ENCODE data around the gene KLHL40. TPM values are rescaled to one million over a fixed set of nuclear protein-coding genes. Genes with fewer than 3 reads are reported as not detected.

The KLHL40 gene
- total and polyA plus RNA-seq, 5 donors from 2014 or later = not detected

DNA sequence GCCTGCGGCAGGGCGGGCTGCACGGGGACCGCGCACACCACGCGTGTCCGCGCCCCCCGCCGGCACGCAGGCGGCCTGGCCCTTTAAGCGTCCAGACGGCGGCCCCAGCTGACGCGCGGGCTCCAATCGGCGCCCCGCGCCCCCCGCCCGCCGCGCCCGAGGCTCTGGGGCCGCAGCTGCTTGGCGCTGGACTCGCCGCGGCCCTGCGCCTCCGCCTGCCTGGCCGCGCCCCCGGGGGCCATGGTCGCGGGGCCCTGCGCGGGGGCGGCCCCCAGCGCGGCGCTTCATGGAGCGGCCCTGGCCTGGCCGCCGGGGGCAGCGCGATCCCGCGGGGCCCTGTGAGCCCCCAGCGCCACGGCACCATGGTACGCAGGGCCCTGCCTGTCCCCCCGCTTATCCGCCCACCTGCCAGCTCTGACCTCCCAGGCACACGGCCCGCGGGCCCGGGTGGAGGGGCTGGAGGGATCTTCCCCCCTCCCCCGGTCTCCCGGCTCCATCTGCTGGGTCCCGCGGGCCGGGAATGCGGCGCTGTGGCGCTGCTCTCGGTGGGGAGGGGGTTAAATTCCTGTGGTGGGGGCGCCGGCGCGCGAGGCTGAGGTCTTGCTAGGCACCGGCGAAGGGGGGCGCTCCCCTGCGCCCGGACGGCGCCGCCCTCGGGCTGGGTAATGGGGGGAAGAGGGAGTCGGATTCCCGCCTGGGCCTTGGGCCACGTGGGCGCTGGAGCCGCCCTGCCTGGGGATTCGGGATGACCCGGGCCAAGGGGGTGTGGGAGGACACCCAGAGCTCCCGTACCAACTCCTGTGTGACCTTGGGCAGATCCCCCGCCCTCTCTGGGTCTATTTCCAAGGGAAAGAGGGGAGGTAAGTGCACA lies 30.8 kb upstream of the KLHL40 start:
- Mint-ChIP-seq H3K4me1 (peaks cover 0 to 9% (median 4%) of the 10 kb centered on the region in 4 donors), H3K9me3 (no peaks in the 10 kb centered on the region), H3K27ac (no peak overlapping the region), H3K36me3 (peaks cover under 1% of the 10 kb centered on the region), H3K4me3 (peak overlapping the region in 3 of 4 donors; percentile 24 to 73 (median 55)), H3K27me3 (peaks cover 16% of the 10 kb centered on the region)
- Histone ChIP-seq H3K36me3 (ENCODE audit: control insufficient read depth, insufficient read depth, low read length) (no peaks in the 10 kb centered on the region), H3K9me3 (ENCODE audit: control insufficient read depth in 2 of 2, low read length in 2 of 2) (no peaks in the 10 kb centered on the region), H3K27me3 (ENCODE audit: control insufficient read depth, insufficient read depth, low read length) (no peaks in the 10 kb centered on the region), H3K4me1 (ENCODE audit: control insufficient read depth, insufficient read depth, low read length, poor library complexity, severe bottlenecking) (peaks cover 18% of the 10 kb centered on the region), H3K4me3 (ENCODE audit: low read depth, low read length) (no peak overlapping the region), H3K27ac (ENCODE audit: insufficient read depth, low read length, poor library complexity, severe bottlenecking) (no peak overlapping the region)
- DNase-seq (no peak), ATAC-seq (ENCODE audit: low read depth in 2 of 2) (peak; percentile 23 to 25)

DNA sequence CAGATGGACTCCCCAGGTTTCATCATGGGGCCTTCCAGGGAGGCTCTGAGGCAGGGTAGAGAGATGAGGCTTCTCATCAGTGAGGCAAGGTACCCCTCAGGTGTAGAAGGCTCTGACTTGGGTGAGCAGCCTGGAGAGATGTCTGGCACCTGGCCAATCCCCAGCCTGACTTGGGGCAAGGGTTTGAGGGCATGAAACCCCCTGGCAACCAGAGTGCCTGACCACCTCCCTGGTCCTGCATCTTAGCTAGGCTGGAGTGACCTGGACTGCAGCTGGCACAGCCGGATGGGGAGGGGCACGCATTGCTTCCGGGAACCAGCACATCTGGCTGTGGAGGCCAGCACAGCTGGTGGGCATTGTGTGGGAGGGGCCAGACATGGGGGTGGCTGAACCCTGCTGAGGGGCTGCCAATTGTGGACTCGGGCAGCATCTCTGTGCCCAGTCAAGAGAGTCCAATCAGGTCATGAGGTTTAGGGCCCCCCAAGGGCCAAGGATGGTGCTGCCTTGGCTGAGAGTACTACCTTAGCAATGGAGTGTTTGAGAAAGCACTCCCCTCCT lies 29.9 kb upstream of the KLHL40 start:
- no peaks in the 10 kb centered on the region for H3K36me3 ChIP-seq (ENCODE audit: control insufficient read depth, insufficient read depth, low read length)
- no peak for DNase-seq
- Mint-ChIP-seq H3K27ac (no peak overlapping the region), H3K9me3 (no peaks in the 10 kb centered on the region), H3K36me3 (no peaks in the 10 kb centered on the region), H3K4me3 (peak overlapping the region in 3 of 4 donors; percentile 24 to 55 (median 38)), H3K27me3 (peaks cover 16% of the 10 kb centered on the region), H3K4me1 (peaks cover 0 to 9% (median 4%) of the 10 kb centered on the region in 4 donors)
- H3K9me3 ChIP-seq (ENCODE audit: control insufficient read depth in 2 of 2, low read length in 2 of 2) = no peaks in the 10 kb centered on the region
- no peaks in the 10 kb centered on the region for H3K27me3 ChIP-seq (ENCODE audit: control insufficient read depth, insufficient read depth, low read length)
- no peak overlapping the region for H3K4me3 ChIP-seq (ENCODE audit: low read depth, low read length)
- no peak for ATAC-seq (ENCODE audit: low read depth in 2 of 2)
- no peak overlapping the region for H3K27ac ChIP-seq (ENCODE audit: insufficient read depth, low read length, poor library complexity, severe bottlenecking)
- peaks cover 18% of the 10 kb centered on the region for H3K4me1 ChIP-seq (ENCODE audit: control insufficient read depth, insufficient read depth, low read length, poor library complexity, severe bottlenecking)

DNA sequence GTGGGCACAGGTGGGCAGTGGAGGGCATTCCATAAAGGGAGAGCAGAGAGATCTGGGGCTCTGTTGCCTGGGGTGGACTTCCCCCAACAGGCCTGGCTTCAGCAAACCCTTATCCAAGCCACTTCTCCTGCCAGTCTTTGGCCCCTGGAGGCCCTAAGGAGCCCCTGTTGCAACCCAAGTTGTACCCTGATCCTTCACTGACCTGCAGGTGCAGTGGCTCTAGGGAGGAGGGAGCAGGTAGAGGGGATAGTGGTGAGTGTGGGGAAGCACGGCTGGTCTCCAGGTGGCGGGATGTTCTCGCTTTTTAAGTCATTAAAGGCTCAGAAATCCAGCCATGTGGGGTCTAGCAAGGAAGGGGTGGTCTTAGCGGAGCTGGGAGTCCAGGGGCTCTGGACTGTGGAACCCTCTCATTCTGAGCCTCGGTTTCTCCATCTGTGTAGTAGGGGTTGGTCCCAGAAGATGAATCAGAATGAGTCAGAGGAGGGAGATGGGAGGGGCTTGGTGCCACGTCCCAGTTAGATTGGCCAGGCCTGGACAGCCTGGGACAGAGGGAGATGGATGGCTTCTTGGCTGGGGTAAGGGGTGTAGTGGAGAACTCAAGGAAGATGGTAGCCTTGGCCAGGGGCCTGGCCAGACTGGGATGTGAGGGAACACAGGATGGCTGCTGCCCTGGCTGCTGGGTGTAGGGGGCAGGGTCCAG lies 29.2 kb upstream of the KLHL40 start:
- Mint-ChIP-seq H3K27me3 (peaks cover 16% of the 10 kb centered on the region), H3K4me1 (peaks cover 0 to 9% (median 4%) of the 10 kb centered on the region in 4 donors), H3K27ac (no peak overlapping the region), H3K9me3 (no peaks in the 10 kb centered on the region), H3K4me3 (peak overlapping the region in 1 of 4 donors; percentile 38), H3K36me3 (no peaks in the 10 kb centered on the region)
- ATAC-seq (ENCODE audit: low read depth in 2 of 2) (no peak), DNase-seq (no peak)
- H3K27ac ChIP-seq (ENCODE audit: insufficient read depth, low read length, poor library complexity, severe bottlenecking) = no peak overlapping the region
- no peak overlapping the region for H3K4me3 ChIP-seq (ENCODE audit: low read depth, low read length)
- H3K9me3 ChIP-seq (ENCODE audit: control insufficient read depth in 2 of 2, low read length in 2 of 2) = no peaks in the 10 kb centered on the region
- H3K36me3 ChIP-seq (ENCODE audit: control insufficient read depth, insufficient read depth, low read length) = no peaks in the 10 kb centered on the region
- H3K27me3 ChIP-seq (ENCODE audit: control insufficient read depth, insufficient read depth, low read length) = no peaks in the 10 kb centered on the region
- H3K4me1 ChIP-seq (ENCODE audit: control insufficient read depth, insufficient read depth, low read length, poor library complexity, severe bottlenecking) = peaks cover 18% of the 10 kb centered on the region

DNA sequence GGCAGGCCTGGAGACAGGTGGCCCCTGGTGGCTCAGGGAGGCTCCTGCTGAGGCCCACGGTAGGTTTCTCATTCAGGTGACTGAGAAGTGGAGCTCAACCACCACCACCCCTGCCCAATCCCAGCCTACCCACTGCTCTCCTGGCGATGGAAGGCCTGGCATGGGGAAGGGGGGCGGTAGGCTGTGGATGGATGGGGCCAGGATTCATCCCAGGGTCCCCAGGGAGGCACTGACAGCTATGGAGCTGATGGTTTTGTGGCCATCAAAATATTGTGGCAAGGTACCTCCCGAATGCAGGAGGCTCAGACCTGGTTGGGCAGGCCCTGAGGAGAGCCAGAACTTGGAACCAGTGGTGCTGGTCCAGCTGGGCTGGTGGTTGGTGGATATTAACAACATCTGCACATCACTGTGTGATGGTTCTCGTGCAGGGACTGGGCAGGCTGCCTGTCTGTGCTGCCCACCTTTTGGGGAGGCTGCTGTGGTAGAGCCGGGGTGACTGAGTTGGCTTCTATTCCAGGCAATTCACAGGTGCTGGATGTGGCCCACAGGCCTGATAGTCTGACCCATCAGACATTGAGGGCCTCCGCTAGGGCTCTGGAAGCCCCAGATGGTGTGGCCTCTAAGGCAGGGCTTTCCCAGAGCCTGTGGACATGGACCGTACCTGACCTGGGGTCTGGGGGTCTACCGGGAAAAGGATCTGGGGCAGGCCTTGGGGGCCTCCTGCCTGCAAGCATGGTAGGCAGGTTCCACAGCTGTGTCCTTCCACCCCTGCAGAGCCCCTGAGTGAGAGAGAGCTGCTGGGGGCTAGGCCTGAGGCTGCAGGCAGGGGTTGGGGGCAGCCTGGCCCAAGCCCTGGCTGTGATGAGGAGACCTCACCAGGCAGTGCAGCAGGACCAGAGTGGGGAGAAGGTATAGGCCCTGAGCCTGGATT lies 28.4 kb upstream of the KLHL40 start:
- H3K27me3 Mint-ChIP-seq = peaks cover 16% of the 10 kb centered on the region
- H3K4me1 ChIP-seq (ENCODE audit: control insufficient read depth, insufficient read depth, low read length, poor library complexity, severe bottlenecking) = peaks cover 18% of the 10 kb centered on the region
- no peaks in the 10 kb centered on the region for H3K9me3 ChIP-seq (ENCODE audit: control insufficient read depth in 2 of 2, low read length in 2 of 2)
- no peak overlapping the region for H3K4me3 ChIP-seq (ENCODE audit: low read depth, low read length)
- no peaks in the 10 kb centered on the region for H3K36me3 Mint-ChIP-seq
- H3K27me3 ChIP-seq (ENCODE audit: control insufficient read depth, insufficient read depth, low read length) = no peaks in the 10 kb centered on the region
- H3K36me3 ChIP-seq (ENCODE audit: control insufficient read depth, insufficient read depth, low read length) = no peaks in the 10 kb centered on the region
- ATAC-seq (ENCODE audit: low read depth in 2 of 2) (no peak), DNase-seq (no peak)
- no peaks in the 10 kb centered on the region for H3K9me3 Mint-ChIP-seq
- H3K27ac ChIP-seq (ENCODE audit: insufficient read depth, low read length, poor library complexity, severe bottlenecking) = no peak overlapping the region
- H3K4me1 Mint-ChIP-seq = peaks cover 0 to 9% (median 5%) of the 10 kb centered on the region in 4 donors
- no peak overlapping the region for H3K4me3 Mint-ChIP-seq
- no peak overlapping the region for H3K27ac Mint-ChIP-seq

DNA sequence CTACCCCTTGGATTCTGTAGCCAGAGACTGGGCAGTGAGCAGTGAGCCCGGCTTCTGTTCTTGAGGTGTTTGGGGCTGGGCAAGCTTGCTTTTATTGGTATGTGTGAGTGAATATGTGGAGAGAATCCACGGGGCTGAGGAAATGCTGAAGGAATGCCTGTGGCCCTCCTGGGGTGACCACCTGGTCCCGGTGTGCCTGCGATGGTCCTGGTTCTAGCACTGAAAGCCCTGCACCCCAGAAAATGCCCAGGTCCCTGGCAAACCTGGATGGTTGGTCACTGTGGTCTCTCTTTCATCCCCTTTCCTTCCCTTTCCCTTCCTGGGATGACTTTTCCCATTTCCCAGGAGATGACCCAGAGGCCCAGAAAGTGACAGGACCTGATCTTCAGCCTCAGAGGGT lies 27.7 kb upstream of the KLHL40 start:
- Histone ChIP-seq H3K36me3 (ENCODE audit: control insufficient read depth, insufficient read depth, low read length) (no peaks in the 10 kb centered on the region), H3K4me3 (ENCODE audit: low read depth, low read length) (no peak overlapping the region), H3K9me3 (ENCODE audit: control insufficient read depth in 2 of 2, low read length in 2 of 2) (no peaks in the 10 kb centered on the region), H3K4me1 (ENCODE audit: control insufficient read depth, insufficient read depth, low read length, poor library complexity, severe bottlenecking) (peaks cover 15% of the 10 kb centered on the region), H3K27ac (ENCODE audit: insufficient read depth, low read length, poor library complexity, severe bottlenecking) (no peak overlapping the region), H3K27me3 (ENCODE audit: control insufficient read depth, insufficient read depth, low read length) (no peaks in the 10 kb centered on the region)
- Mint-ChIP-seq H3K27me3 (peaks cover 11% of the 10 kb centered on the region), H3K4me1 (peaks cover 0 to 9% (median 5%) of the 10 kb centered on the region in 4 donors), H3K9me3 (no peaks in the 10 kb centered on the region), H3K4me3 (peak overlapping the region in 1 of 4 donors; percentile 56), H3K27ac (no peak overlapping the region), H3K36me3 (no peaks in the 10 kb centered on the region)
- DNase-seq (no peak), ATAC-seq (ENCODE audit: low read depth in 2 of 2) (no peak)

DNA sequence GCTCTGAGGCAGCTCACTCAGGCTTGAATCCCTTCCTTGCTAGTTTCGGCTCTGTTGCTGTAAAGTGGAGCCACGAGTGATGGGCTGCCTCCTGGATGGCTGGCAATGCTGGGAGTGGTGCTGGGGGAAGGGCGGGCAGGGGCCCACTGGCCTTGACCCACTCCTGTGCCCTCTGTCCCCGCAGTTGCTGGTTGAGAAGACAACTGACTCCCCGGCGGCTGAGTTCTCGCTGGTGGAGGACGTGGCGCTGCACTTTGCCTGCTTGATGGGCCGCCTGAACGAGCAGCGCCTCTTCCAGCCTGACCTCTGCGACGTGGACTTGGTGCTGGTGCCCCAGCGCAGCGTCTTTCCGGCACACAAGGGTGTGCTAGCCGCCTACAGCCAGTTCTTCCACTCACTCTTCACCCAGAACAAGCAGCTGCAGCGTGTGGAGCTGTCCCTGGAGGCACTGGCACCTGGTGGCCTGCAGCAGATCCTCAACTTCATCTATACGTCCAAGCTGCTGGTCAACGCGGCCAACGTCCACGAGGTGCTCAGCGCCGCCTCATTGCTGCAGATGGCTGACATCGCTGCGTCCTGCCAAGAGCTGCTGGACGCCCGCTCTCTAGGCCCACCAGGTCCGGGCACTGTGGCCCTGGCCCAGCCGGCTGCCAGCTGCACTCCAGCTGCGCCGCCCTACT lies 27.1 kb upstream of the KLHL40 start:
- no peak for ATAC-seq (ENCODE audit: low read depth in 2 of 2)
- Histone ChIP-seq H3K9me3 (ENCODE audit: control insufficient read depth in 2 of 2, low read length in 2 of 2) (no peaks in the 10 kb centered on the region), H3K4me1 (ENCODE audit: control insufficient read depth, insufficient read depth, low read length, poor library complexity, severe bottlenecking) (peaks cover 15% of the 10 kb centered on the region), H3K27me3 (ENCODE audit: control insufficient read depth, insufficient read depth, low read length) (no peaks in the 10 kb centered on the region), H3K27ac (ENCODE audit: insufficient read depth, low read length, poor library complexity, severe bottlenecking) (no peak overlapping the region), H3K36me3 (ENCODE audit: control insufficient read depth, insufficient read depth, low read length) (no peaks in the 10 kb centered on the region), H3K4me3 (ENCODE audit: low read depth, low read length) (no peak overlapping the region)
- Mint-ChIP-seq H3K27ac (no peak overlapping the region), H3K9me3 (no peaks in the 10 kb centered on the region), H3K4me3 (peak overlapping the region in 1 of 4 donors; percentile 56), H3K27me3 (peaks cover 6% of the 10 kb centered on the region), H3K36me3 (no peaks in the 10 kb centered on the region), H3K4me1 (peaks cover 0 to 6% (median 1%) of the 10 kb centered on the region in 4 donors)
- DNase-seq = no peak

Data from CD4-positive, CD25-positive, alpha-beta regulatory T cell (primary cell).